Measurements from ENCODE around the gene SPINK1. TPM values are rescaled to one million over a fixed set of nuclear protein-coding genes. Genes with fewer than 3 reads are reported as not detected.
"Not testable (repeated sequence)": the region's sequence is repeated elsewhere in the genome, so short reads cannot be mapped to it uniquely, and the experiment has no call there.

The SPINK1 gene
- total and polyA plus RNA-seq, 12 donors: 1.2 to 14.7 (median 2.5) TPM; not detected in 3

DNA sequence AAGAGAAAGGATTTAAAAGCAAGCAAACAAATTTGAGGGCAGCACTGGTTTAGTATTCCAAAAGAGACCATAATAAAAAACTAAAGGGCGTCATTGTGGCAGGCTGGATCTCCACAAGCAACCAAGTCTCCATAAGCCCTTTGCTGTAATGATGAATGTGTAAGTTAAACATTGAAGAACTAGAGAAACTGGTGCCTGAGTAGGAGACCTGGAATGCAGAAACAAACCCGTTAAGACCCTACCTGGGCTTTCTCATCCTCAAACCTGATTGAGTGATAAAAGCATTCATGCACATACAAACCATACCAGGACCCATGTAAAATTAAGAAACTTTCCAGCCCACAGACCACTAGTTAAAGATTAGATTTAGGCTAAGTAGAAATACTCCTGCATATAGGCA, 45.2 kb upstream of the SPINK1 start:
- DNase-seq (no peak), ATAC-seq (no peak)
- Histone ChIP-seq H3K27me3 (peaks cover 0 to 3% (median 0%) of the 10 kb centered on the region in 7 donors), H3K9me3 (no peaks in the 10 kb centered on the region), H3K4me3 (no peak overlapping the region), H3K4me1 (no peaks in the 10 kb centered on the region), H3K27ac (no peak overlapping the region), H3K36me3 (no peaks in the 10 kb centered on the region)
- TF ChIP-seq, protein P1, sequence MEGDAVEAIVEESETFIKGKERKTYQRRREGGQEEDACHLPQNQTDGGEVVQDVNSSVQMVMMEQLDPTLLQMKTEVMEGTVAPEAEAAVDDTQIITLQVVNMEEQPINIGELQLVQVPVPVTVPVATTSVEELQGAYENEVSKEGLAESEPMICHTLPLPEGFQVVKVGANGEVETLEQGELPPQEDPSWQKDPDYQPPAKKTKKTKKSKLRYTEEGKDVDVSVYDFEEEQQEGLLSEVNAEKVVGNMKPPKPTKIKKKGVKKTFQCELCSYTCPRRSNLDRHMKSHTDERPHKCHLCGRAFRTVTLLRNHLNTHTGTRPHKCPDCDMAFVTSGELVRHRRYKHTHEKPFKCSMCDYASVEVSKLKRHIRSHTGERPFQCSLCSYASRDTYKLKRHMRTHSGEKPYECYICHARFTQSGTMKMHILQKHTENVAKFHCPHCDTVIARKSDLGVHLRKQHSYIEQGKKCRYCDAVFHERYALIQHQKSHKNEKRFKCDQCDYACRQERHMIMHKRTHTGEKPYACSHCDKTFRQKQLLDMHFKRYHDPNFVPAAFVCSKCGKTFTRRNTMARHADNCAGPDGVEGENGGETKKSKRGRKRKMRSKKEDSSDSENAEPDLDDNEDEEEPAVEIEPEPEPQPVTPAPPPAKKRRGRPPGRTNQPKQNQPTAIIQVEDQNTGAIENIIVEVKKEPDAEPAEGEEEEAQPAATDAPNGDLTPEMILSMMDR (IDR thresholded peaks at IDR 0.05): no peak
- intact Hi-C loops (cut with DNase I): no loop called here
- 79 to 80% methylated on average over 2 of the region's 2 CpGs for WGBS, 2 donors

DNA sequence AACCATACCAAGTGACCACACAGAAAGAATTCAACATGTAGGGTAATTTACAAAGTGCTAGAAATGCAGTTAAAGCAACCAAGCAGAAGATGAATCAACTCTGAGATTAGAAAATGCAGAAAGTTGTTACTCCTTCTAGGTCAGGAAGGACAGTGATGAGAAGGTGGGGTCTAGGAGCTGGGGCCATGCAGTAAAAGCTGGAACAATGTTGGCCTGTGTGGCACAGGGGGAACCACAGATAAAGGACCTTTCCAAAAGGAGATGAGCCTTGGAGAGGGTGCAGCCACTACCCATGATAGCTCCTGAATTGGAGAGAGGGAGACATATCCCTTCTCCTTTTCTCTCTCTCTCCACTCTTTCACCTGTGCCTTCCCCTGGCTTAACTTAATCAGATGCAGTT, 44.7 kb upstream of the SPINK1 start:
- TF ChIP-seq, protein P1 (IDR thresholded peaks at IDR 0.05): no peak
- DNase-seq (no peak), ATAC-seq (no peak)
- H3K4me1 ChIP-seq: no peaks in the 10 kb centered on the region
- peaks cover 0 to 3% (median 0%) of the 10 kb centered on the region in 7 donors for H3K27me3 ChIP-seq
- no peak overlapping the region for H3K27ac ChIP-seq
- no peaks in the 10 kb centered on the region for H3K36me3 ChIP-seq
- intact Hi-C loops (cut with DNase I): no loop called here
- no peaks in the 10 kb centered on the region for H3K9me3 ChIP-seq
- H3K4me3 ChIP-seq: no peak overlapping the region

DNA sequence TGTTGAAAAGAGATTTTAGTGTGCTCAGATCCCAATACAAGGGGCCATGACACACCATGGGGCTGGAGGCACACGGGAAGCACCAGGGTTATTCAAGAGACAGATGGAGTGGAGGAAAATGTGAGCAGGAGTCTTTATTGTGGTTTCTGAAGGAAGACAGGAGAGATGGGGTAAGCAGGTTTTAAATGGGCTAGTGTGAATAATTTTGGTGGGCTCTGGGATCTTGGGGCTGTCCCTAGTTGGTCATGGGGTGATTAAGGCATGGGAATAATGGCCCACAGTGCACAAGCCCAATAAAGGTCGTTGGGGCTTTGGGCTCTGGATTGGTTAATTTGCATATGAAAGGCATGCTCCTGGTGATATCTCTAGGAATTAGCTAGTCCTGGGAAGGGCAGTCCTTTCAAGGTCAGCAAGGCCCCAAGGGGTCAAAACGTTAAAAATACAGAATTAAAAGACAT, 43.5 kb upstream of the SPINK1 start:
- Histone ChIP-seq H3K4me3 (no peak overlapping the region), H3K27ac (no peak overlapping the region), H3K9me3 (no peaks in the 10 kb centered on the region), H3K27me3 (peaks cover 0 to 3% (median 0%) of the 10 kb centered on the region in 7 donors), H3K4me1 (no peaks in the 10 kb centered on the region), H3K36me3 (no peaks in the 10 kb centered on the region)
- intact Hi-C loops (cut with DNase I): no loop called here
- TF ChIP-seq, protein P1 (IDR thresholded peaks at IDR 0.05): no peak
- no peak for DNase-seq
- ATAC-seq: no peak
- WGBS, 2 donors: 39 to 52% methylated on average over 3 of the region's 3 CpGs

DNA sequence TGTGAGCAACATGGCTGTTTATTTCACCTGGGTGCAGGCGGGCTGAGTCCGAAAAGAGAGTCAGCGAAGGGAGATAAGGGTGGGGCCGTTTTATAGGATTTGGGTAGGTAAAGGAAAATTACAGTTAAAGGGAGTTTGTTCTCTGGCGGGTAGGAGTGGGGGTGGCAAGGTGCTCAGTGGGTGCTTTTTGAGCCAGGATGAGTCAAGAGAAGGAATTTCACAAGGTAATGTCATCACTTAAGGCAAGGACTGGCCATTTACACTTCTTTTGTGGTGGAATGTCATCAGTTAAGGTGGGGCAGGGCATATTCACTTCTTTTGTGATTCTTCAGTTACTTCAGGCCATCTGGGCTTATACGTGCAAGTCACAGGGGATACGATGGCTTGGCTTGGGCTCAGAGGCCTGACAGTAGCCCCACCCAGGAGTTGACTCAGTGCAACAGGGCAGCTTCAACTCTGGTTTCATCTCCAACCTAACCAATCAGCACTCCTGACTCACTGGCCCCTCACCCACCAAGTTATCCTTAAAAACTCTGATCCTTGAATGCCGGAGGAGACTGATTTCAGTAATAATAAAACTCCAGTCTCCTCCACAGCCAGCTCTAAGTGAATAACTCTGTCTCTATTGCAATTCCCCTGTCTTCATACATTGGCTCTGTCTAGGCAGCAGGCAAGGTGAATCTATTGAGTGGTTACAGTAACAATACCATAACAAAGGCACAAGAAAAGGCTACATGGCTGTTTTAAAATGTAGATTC, 42.8 kb upstream of the SPINK1 start:
- H3K27ac ChIP-seq; H3K4me1 ChIP-seq; H3K36me3 ChIP-seq; intact Hi-C loops (cut with DNase I); H3K27me3 ChIP-seq; ATAC-seq; DNase-seq; H3K4me3 ChIP-seq; H3K9me3 ChIP-seq: not testable (repeated sequence)
- WGBS, 2 donors: 80 to 82% methylated on average over 5 of the region's 8 CpGs

DNA sequence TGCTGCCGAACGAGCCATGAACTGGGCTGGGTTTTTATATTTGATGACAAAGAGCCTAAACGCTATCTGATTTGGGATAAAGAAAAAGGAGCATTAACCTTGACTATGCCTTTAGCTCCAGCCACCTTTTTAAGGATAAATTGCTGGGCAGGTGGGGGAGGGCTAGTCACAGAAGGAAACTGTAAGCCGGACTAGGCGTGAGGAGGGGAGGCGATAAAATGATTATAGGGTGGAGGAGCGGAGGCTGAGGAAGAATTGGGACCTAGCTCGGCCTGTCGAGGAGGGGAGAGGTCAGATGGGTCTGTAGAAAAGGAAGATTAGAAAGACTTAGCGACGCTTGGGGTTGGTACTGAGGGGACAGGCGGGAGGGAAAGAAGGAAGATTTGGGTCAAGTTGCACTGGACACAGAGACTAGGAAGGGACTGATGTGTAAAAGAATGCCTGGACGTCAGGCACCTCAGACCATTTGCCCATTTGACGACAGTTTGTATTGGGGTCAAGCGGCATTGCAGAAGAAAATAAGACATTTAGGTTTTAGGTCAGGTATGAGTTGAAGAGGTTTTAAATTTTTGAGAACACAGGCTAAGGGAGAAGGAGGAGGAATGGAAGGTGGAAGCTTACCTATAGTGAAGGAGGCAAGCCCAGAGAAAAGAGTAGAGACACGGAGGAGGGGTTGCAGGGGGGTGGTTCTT, 41.4 kb upstream of the SPINK1 start:
- WGBS, 2 donors: 84 to 89% methylated on average over 16 of the region's 16 CpGs
- H3K4me1 ChIP-seq; H3K36me3 ChIP-seq; H3K27me3 ChIP-seq; H3K4me3 ChIP-seq; H3K9me3 ChIP-seq; H3K27ac ChIP-seq; intact Hi-C loops (cut with DNase I); ATAC-seq; DNase-seq: not testable (repeated sequence)

DNA sequence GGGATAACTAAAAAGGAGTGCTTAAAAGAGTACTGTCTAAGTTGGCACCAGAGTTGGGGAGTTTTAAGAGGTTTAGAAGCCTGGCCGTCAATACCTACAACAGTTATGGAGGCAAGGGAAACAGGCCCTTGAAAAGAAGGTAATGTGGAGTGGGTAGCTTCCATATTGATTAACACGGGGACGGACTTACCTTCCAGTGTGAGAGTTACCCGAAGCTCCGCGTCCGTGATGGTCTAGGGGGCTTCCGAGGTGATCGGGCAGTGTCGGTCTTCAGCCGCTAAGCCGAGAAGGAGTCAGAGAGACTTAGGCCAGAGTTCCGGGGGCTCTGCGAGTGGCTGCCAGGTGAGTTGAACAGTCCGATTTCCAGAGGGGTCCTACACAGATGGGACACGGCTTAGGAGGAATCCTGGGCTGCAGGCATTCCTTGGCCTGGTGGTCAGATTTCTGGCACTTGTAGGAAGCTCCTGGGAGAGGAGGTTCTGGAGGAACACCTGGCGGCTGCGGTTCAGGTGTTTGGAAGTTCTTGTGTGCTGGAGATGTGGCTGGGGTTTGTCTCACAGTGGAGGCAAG, 40.6 kb upstream of the SPINK1 start:
- H3K36me3 ChIP-seq; ATAC-seq; H3K4me3 ChIP-seq; H3K4me1 ChIP-seq; H3K27me3 ChIP-seq; H3K9me3 ChIP-seq; DNase-seq; intact Hi-C loops (cut with DNase I); H3K27ac ChIP-seq: not testable (repeated sequence)
- WGBS, 2 donors: 94% methylated on average over 17 to 18 of the region's 18 CpGs

DNA sequence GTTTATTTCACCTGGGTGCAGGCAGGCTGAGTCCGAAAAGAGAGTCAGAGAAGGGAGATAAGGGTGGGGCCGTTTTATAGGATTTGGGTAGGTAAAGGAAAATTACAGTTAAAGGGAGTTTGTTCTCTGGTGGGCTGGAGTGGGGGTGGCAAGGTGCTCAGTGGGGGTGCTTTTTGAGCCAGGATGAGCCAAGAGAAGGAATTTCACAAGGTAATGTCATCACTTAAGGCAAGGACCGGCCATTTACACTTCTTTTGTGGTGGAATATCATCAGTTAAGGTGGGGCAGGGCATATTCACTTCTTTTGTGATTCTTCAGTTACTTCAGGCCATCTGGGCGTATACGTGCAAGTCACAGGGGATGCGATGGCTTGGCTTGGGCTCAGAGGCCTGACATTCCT, 38.4 kb upstream of the SPINK1 start:
- 72 to 77% methylated on average over 6 of the region's 6 CpGs for WGBS, 2 donors
- DNase-seq; H3K4me3 ChIP-seq; H3K9me3 ChIP-seq; H3K36me3 ChIP-seq; H3K4me1 ChIP-seq; ATAC-seq; H3K27ac ChIP-seq; H3K27me3 ChIP-seq; intact Hi-C loops (cut with DNase I): not testable (repeated sequence)

Data from heart right ventricle (tissue), 16 donors.